DMS 273 treated with DMSO at 0.1 percent for 48 hours (cell line): ENCODE data around the gene DTX4.

Source experiments
- DNase-seq: peaks from one replicate; lab custom pipeline; 2025; lab: John Stamatoyannopoulos, UW

Gene DTX4

GRCh38 chr11:59173080-59173963 is 1.4 kb downstream of the DTX4 start:
- no peak for DNase-seq

- DNase-seq: no peak
These were observed 2.2 kb downstream of the DTX4 start for GRCh38 chr11:59173964-59174663.

GRCh38 chr11:59174664-59175033 is 2.7 kb downstream of the DTX4 start:
- no peak for DNase-seq

DNA sequence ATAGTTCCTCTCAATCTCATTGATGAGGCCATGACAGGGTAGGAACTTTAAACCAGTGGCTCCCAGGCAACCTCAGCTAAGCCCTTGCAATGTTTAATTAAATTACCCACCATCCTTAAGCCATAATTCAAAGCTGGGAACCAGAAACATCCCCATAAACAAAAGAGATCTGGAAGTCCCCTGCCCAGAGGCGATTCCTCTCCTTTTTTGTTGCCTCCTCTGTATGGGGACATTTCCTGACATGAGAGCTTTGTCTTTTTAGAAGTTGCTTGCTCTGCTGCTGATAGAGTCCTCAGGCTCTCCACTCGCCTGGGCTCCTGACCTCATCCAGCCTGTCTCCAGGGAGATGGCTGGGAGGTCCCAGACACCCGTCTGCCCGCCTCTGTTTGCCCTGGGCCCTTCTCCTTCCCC is 3.2 kb downstream of the DTX4 start:
- no peak for DNase-seq

- no peak for DNase-seq
These were observed 4.4 kb downstream of the DTX4 start for GRCh38 chr11:59176330-59176729.

GRCh38 chr11:59178402-59178801 is 6.5 kb downstream of the DTX4 start:
- no peak for DNase-seq

- no peak for DNase-seq
These were observed 7.2 kb downstream of the DTX4 start for GRCh38 chr11:59179121-59179520.

- no peak for DNase-seq
These were observed 8.3 kb downstream of the DTX4 start for GRCh38 chr11:59180168-59180776.

DNA sequence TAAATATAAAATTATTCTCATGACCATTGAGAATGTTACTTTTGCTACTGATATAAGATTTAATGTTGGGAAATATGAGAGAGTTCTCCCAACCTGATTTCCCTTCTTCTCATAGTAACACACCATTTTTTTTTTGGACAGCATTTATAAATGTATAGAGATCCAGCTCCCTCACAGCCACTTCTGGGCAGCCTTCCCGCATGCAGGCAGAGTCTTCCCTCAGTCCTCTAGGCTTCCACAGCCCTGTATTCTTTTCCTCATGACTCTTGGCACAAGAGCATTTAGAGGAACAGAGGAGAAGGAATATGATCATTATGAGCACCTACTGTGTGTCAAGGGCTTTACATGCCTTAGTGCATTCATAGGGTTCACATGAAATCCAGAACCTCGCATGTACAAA is 9.0 kb downstream of the DTX4 start:
- no peak for DNase-seq

- DNase-seq: no peak
These were observed 10.0 kb downstream of the DTX4 start for GRCh38 chr11:59181746-59182456.

DNA sequence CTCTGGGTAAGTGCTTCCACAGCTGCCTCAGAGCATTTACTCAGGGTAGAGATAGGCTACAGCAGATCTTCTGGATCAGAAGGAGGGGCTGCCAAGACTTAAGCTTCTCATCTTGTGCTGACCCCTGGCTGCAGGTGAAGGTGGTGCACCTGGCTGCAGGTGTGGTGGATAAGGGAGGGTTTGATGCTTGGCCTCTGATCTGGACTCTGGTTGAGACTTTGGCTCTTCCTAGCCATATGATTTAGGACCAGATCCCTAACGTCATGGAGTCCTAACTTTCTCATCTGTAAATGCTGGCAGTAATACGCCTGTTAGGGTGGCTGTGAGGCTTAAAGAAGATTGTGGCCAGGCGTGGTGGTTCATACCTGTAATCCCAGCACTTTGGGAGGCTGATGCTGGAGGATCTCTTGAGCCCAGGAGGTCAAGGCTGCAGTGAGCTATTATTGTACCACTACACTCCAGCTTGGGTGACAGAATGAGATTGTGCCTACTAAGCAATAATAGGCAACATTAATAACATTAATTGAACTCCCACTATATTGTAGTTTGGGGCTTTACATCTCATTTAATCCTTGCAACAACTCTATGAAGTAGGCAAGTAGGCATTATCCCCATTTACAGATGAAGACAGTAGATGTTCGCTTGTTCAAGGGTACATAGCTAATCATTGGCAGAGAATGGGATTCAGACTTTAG is 10.7 kb downstream of the DTX4 start:
- no peak for DNase-seq

- DNase-seq: no peak
These were observed 11.8 kb downstream of the DTX4 start for GRCh38 chr11:59183771-59184170.

DNA sequence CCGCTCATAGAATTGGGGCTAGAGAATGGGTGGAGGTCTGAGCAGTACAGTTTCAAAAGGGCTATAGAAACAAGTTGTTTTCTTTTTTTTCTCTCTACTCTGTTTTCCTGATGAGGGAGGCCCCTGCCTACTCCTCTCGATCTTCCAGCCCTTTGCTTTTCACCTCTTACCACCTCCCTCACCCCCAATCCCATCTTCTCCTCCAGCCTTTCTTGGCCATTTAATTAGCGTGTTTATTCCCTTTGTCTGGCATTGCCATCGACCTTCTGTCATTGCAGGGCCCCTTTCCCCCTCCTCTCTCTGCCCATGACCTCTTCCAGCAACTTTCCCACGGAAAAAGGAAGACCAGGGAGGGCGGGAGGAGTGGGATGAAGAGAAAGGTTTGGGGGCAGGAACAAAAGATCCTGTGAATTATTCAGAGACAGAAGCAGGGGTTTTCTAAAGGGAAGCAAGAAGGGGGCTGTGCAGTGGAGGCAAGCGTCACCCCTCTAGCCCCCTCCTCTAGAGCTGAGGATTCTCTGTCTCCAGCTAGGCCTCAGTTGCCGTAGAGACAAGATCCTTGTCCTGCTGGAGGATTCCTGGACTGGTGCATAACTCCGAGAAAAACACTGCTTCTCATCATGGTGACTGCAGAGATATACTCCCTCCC is 12.9 kb downstream of the DTX4 start:
- DNase-seq: no peak

DNA sequence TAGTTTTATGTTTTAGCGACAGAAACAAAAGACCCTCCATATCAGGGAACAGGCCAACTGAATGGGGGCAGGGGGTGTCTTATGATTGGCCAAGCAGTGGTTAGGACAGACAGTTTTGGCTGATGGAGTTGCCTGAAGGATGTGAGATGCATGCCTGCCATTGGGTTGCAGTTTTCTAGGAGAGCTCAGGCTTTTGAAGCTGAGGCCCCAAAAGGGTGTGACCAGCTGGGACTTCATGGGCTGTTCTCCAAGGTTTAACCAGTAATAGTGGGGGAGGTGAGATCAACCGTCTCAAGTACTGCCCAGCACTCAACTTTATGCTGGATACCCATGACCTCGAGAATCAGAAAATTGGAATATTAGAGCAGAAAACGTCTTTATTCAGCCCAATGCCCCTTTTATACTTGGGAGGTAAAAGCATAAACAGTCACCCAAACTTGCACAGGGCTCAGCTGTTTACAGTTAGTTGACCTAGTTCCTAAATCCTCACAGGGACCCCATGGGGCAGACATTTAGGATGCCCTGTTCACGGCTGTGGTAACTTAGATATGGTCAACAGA is 13.5 kb downstream of the DTX4 start:
- no peak for DNase-seq

- no peak for DNase-seq
These were observed 14.2 kb downstream of the DTX4 start for GRCh38 chr11:59186130-59186594.

- DNase-seq: no peak
These were observed 15.1 kb downstream of the DTX4 start for GRCh38 chr11:59187035-59187434.

DNA sequence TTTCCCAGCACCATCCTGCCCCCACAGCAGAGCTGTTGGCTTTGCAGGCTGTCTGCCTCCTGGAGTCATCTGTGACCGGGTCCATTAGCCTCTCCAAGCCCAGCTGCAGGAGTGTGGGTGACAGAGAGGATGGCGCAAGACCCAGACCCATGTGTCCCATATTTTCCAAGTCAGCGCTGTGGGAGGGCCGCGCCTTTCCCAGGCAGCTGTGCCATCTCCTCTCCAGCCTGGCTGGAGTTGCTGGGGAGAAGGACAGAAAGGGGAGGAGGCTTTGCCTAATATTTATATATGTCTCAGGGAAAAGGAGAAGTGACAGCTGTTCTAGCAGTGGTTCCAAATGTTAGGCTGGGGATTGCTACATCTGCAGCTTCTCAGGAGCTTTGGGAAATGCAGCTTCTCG is 15.7 kb downstream of the DTX4 start:
- DNase-seq: no peak

DNA sequence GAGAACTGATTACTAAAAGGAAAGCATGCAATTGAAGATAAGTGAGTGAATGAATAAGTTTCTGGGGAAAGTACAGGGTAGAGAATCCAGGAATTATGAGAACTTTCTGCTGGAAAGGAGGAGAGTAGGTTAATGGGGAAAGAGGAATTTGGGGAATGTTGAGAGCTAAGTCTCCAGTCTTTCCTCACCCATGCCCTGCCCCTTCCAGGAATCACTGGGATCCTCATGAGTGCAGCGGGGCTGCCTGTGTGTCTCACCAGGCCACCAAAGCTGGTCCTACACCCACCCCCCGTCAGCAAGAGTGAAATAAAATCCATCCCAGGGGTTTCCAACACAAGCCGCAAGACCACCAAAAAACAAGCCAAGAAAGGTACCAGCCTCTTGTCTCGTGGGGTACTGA is 17.0 kb downstream of the DTX4 start:
- no peak for DNase-seq

DNA sequence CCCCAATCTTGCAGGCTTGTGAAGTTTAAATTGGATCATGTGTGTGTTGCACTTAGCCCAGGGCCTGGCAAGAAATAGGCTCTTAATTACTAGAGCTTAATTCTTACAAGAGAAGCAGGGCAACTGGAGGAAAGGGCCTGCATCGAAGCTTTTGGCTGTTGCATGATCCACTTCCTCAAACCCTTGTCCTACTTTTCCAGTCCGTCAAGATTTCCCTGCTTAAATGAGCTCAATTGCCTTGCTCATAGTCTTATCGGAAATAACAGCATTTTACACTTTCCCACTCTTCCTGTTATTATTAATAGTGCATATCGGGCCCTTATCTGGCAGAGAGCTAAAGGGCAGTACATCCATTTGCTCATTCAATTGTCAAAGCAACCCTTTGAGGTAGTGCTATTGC is 18.1 kb downstream of the DTX4 start:
- no peak for DNase-seq

GRCh38 chr11:59191095-59191494 is 19.2 kb downstream of the DTX4 start:
- DNase-seq: no peak

DNA sequence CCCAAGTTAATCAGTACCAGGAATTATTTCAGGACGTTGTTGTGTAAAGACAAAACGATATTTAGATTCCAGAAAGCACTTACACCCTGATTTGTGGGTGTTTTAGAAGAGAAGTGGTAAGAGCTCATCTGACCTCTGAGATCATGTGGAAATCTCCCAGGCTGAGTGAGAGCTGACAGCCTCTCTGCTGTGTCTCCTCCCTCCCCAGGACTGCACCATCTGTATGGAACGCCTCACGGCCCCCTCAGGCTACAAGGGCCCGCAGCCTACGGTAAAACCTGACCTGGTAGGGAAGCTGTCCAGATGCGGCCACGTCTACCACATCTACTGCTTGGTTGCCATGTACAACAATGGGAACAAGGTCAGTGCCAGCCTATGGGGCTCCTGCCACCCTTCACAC is 20.0 kb downstream of the DTX4 start:
- no peak for DNase-seq
